Uterus (tissue), 2 donors: Measurements from ENCODE around the gene PORCN.

Source experiments
- CTCF ChIP-seq, 4 experiments: fragments of 200-600 bp in 2 of 4; fragments of 450-650 bp in 2 of 4; sonication (generic) in 2 of 4; IDR thresholded peaks; one replicate each; pipeline ENCODE4 v1.5.1; 2016 to 2019; ENCODE audit warnings: antibody characterized with exemption in 4 of 4, mild to moderate bottlenecking in 2 of 4, moderate library complexity in 1 of 4
- POLR2A ChIP-seq, 2 donors: fragments of 450-650 bp; IDR thresholded peaks; one replicate each; pipeline ENCODE4 v1.6.1; 2016; ENCODE audit warnings: antibody characterized with exemption in 2 of 2, mild to moderate bottlenecking in 1 of 2, moderate library complexity in 1 of 2

DNA sequence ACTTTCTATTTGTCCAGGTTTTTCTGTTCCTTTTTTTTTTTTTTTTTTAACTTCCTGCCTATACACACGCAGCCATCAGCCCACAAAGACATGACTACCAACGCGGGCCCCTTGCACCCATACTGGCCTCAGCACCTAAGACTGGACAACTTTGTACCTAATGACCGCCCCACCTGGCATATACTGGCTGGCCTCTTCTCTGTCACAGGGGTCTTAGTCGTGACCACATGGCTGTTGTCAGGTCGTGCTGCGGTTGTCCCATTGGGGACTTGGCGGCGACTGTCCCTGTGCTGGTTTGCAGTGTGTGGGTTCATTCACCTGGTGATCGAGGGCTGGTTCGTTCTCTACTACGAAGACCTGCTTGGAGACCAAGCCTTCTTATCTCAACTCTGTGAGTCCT is 14.9 kb downstream of the PORCN start:
- TF ChIP-seq CTCF (IDR thresholded peaks at IDR 0.05) (no peak), POLR2A (IDR thresholded peaks at IDR 0.05) (no peak)
